ENCODE results near the gene PKP2. TPM values are rescaled to one million over a fixed set of nuclear protein-coding genes. Genes with fewer than 3 reads are reported as not detected.

The PKP2 gene
- total RNA-seq, 1 experiment from 2014 or later: 5.1 TPM

GRCh38 chr12:32783029-32783428 is 113.5 kb downstream of the PKP2 start:
- no peaks in the 10 kb centered on the region for H3K9me3 ChIP-seq (replicated peaks)
- DNase-seq: no peak
- H3K27ac ChIP-seq: no peak overlapping the region
- H3K27me3 ChIP-seq: peaks cover 3% of the 10 kb centered on the region; the same call in 1 of the 2 replicates
- no peaks in the 10 kb centered on the region for H3K4me1 ChIP-seq
- no peaks in the 10 kb centered on the region for H3K36me3 ChIP-seq
- H3K4me3 ChIP-seq: no peak overlapping the region

- H3K36me3 ChIP-seq: no peaks in the 10 kb centered on the region
- H3K9me3 ChIP-seq (replicated peaks): no peaks in the 10 kb centered on the region
- H3K27ac ChIP-seq: no peak overlapping the region
- peaks cover 7% of the 10 kb centered on the region; the same call in 1 of the 2 replicates for H3K27me3 ChIP-seq
- H3K4me1 ChIP-seq: no peaks in the 10 kb centered on the region
- no peak for DNase-seq
- no peak overlapping the region for H3K4me3 ChIP-seq
Observed at GRCh38 chr12:32780071-32780470, 116.5 kb downstream of the PKP2 start.

- Histone ChIP-seq H3K27me3 (peaks cover 10% of the 10 kb centered on the region; the same call in 1 of the 2 replicates), H3K4me1 (no peaks in the 10 kb centered on the region), H3K27ac (no peak overlapping the region), H3K4me3 (no peak overlapping the region), H3K36me3 (no peaks in the 10 kb centered on the region), H3K9me3 (replicated peaks) (no peaks in the 10 kb centered on the region)
- no peak for DNase-seq
Observed at GRCh38 chr12:32777691-32778175, 118.8 kb downstream of the PKP2 start.

- no peak for DNase-seq
- H3K4me3 ChIP-seq: no peak overlapping the region
- H3K9me3 ChIP-seq (replicated peaks): no peaks in the 10 kb centered on the region
- H3K27ac ChIP-seq: no peak overlapping the region
- no peaks in the 10 kb centered on the region for H3K4me1 ChIP-seq
- H3K27me3 ChIP-seq: peaks cover 10% of the 10 kb centered on the region
- no peaks in the 10 kb centered on the region for H3K36me3 ChIP-seq
Observed at GRCh38 chr12:32777159-32777558, 119.4 kb downstream of the PKP2 start.

GRCh38 chr12:32776258-32776657 is 120.3 kb downstream of the PKP2 start:
- H3K4me3 ChIP-seq: no peak overlapping the region
- peaks cover 9% of the 10 kb centered on the region for H3K27me3 ChIP-seq
- no peak overlapping the region for H3K27ac ChIP-seq
- H3K36me3 ChIP-seq: no peaks in the 10 kb centered on the region
- H3K9me3 ChIP-seq (replicated peaks): no peaks in the 10 kb centered on the region
- H3K4me1 ChIP-seq: no peaks in the 10 kb centered on the region
- DNase-seq: no peak

- peaks cover 6% of the 10 kb centered on the region for H3K27me3 ChIP-seq
Observed at GRCh38 chr12:32773691-32774090, 122.9 kb downstream of the PKP2 start.

GRCh38 chr12:32770141-32770540 is 126.4 kb downstream of the PKP2 start:
- no peaks in the 10 kb centered on the region for H3K9me3 ChIP-seq (replicated peaks)
- H3K4me1 ChIP-seq: no peaks in the 10 kb centered on the region
- H3K27me3 ChIP-seq: peaks cover 3% of the 10 kb centered on the region; the same call in 1 of the 2 replicates
- DNase-seq: no peak
- H3K27ac ChIP-seq: no peak overlapping the region
- H3K36me3 ChIP-seq: no peaks in the 10 kb centered on the region
- no peak overlapping the region for H3K4me3 ChIP-seq

More at GRCh38 chr12:32773691-32774090, 122.9 kb downstream of the PKP2 start:
- DNase-seq: no peak
- Histone ChIP-seq H3K9me3 (replicated peaks) (no peaks in the 10 kb centered on the region), H3K4me3 (no peak overlapping the region), H3K27ac (no peak overlapping the region), H3K36me3 (no peaks in the 10 kb centered on the region), H3K4me1 (no peaks in the 10 kb centered on the region)

GRCh38 chr12:32768518-32768917 is 128.1 kb downstream of the PKP2 start:
- H3K36me3 ChIP-seq: no peaks in the 10 kb centered on the region
- H3K9me3 ChIP-seq (replicated peaks): no peaks in the 10 kb centered on the region
- H3K4me1 ChIP-seq: no peaks in the 10 kb centered on the region
- no peak overlapping the region for H3K27ac ChIP-seq
- DNase-seq: no peak
- H3K27me3 ChIP-seq: peaks cover 3% of the 10 kb centered on the region; the same call in 1 of the 2 replicates
- no peak overlapping the region for H3K4me3 ChIP-seq

- peak in 1 of 2 experiments; percentile 29 for DNase-seq
- Histone ChIP-seq H3K9me3 (replicated peaks) (no peaks in the 10 kb centered on the region), H3K36me3 (no peaks in the 10 kb centered on the region), H3K4me3 (no peak overlapping the region), H3K27me3 (no peaks in the 10 kb centered on the region), H3K4me1 (no peaks in the 10 kb centered on the region), H3K27ac (no peak overlapping the region)
Observed at GRCh38 chr12:32765906-32766305, 130.7 kb downstream of the PKP2 start.

- DNase-seq: no peak
- H3K4me1 ChIP-seq: no peaks in the 10 kb centered on the region
- H3K36me3 ChIP-seq: no peaks in the 10 kb centered on the region
Observed at GRCh38 chr12:32761716-32762115, 134.9 kb downstream of the PKP2 start.

GRCh38 chr12:32757157-32757556 is 139.4 kb downstream of the PKP2 start:
- H3K4me3 ChIP-seq: no peak overlapping the region
- no peaks in the 10 kb centered on the region for H3K27me3 ChIP-seq
- H3K9me3 ChIP-seq (replicated peaks): no peaks in the 10 kb centered on the region
- peaks cover 5% of the 10 kb centered on the region; the same call in 1 of the 2 replicates for H3K4me1 ChIP-seq
- no peak overlapping the region for H3K27ac ChIP-seq
- H3K36me3 ChIP-seq: peaks cover 10% of the 10 kb centered on the region
- no peak for DNase-seq

More at GRCh38 chr12:32761716-32762115, 134.9 kb downstream of the PKP2 start:
- no peaks in the 10 kb centered on the region for H3K9me3 ChIP-seq (replicated peaks)
- H3K27ac ChIP-seq: no peak overlapping the region
- no peak overlapping the region for H3K4me3 ChIP-seq
- no peaks in the 10 kb centered on the region for H3K27me3 ChIP-seq

- peaks cover 5% of the 10 kb centered on the region; the same call in 1 of the 2 replicates for H3K4me1 ChIP-seq
- no peaks in the 10 kb centered on the region for H3K9me3 ChIP-seq (replicated peaks)
- DNase-seq: no peak
- no peak overlapping the region for H3K27ac ChIP-seq
- H3K36me3 ChIP-seq: peaks cover 12% of the 10 kb centered on the region
- H3K27me3 ChIP-seq: no peaks in the 10 kb centered on the region
- H3K4me3 ChIP-seq: peak overlapping the region; percentile 98
Observed at GRCh38 chr12:32756476-32757066, 140.0 kb downstream of the PKP2 start.

GRCh38 chr12:32755654-32756475 is 140.7 kb downstream of the PKP2 start, which contains the start of gene YARS2:
YARS2 (minus strand) TSS chr12:32755897; CDS start chr12:32755874, 23 bp downstream.
- Histone ChIP-seq H3K9me3 (replicated peaks) (no peaks in the 10 kb centered on the region), H3K27ac (peak within 1 kb of the TSS; percentile 91), H3K27me3 (no peaks in the 10 kb centered on the region), H3K4me1 (peaks cover 5% of the 10 kb centered on the region; the same call in 1 of the 2 replicates), H3K4me3 (peak within 1 kb of the TSS; percentile 98), H3K36me3 (peaks cover 14% of the 10 kb centered on the region)
- DNase-seq: peak; percentile 96 to 97

- no peaks in the 10 kb centered on the region for H3K27me3 ChIP-seq
- H3K9me3 ChIP-seq (replicated peaks): no peaks in the 10 kb centered on the region
- peaks cover 20% of the 10 kb centered on the region for H3K36me3 ChIP-seq
- H3K4me1 ChIP-seq: peaks cover 5% of the 10 kb centered on the region; the same call in 1 of the 2 replicates
- DNase-seq: peak; percentile 90 to 91
- H3K4me3 ChIP-seq: peak overlapping the region; percentile 98
- peak overlapping the region; percentile 91 for H3K27ac ChIP-seq
Observed at GRCh38 chr12:32755051-32755653, 141.4 kb downstream of the PKP2 start.

All from SJCRH30 (cell line).